A549 treated with DMSO at 1 μM for 4 hours (cell line): Measurements from ENCODE around the gene TNXB. TPM values are rescaled to one million over a fixed set of nuclear protein-coding genes. Genes with fewer than 3 reads are reported as not detected.

Experiments used
- total RNA-seq: library from RNA; stranded (reverse); fragments of 200-300 nt; extraction: Qiagen RNA extraction; gene quantifications from 5 replicates; pipeline ENCODE4 v1.2.3, GENCODE V29; 2022; ENCODE audit warnings: low read depth

The TNXB gene, protein sequence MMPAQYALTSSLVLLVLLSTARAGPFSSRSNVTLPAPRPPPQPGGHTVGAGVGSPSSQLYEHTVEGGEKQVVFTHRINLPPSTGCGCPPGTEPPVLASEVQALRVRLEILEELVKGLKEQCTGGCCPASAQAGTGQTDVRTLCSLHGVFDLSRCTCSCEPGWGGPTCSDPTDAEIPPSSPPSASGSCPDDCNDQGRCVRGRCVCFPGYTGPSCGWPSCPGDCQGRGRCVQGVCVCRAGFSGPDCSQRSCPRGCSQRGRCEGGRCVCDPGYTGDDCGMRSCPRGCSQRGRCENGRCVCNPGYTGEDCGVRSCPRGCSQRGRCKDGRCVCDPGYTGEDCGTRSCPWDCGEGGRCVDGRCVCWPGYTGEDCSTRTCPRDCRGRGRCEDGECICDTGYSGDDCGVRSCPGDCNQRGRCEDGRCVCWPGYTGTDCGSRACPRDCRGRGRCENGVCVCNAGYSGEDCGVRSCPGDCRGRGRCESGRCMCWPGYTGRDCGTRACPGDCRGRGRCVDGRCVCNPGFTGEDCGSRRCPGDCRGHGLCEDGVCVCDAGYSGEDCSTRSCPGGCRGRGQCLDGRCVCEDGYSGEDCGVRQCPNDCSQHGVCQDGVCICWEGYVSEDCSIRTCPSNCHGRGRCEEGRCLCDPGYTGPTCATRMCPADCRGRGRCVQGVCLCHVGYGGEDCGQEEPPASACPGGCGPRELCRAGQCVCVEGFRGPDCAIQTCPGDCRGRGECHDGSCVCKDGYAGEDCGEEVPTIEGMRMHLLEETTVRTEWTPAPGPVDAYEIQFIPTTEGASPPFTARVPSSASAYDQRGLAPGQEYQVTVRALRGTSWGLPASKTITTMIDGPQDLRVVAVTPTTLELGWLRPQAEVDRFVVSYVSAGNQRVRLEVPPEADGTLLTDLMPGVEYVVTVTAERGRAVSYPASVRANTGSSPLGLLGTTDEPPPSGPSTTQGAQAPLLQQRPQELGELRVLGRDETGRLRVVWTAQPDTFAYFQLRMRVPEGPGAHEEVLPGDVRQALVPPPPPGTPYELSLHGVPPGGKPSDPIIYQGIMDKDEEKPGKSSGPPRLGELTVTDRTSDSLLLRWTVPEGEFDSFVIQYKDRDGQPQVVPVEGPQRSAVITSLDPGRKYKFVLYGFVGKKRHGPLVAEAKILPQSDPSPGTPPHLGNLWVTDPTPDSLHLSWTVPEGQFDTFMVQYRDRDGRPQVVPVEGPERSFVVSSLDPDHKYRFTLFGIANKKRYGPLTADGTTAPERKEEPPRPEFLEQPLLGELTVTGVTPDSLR (N-terminal part only)
- 0.38 to 1.0 TPM (median 0.69 TPM) in 5 replicates for total RNA-seq

DNA sequence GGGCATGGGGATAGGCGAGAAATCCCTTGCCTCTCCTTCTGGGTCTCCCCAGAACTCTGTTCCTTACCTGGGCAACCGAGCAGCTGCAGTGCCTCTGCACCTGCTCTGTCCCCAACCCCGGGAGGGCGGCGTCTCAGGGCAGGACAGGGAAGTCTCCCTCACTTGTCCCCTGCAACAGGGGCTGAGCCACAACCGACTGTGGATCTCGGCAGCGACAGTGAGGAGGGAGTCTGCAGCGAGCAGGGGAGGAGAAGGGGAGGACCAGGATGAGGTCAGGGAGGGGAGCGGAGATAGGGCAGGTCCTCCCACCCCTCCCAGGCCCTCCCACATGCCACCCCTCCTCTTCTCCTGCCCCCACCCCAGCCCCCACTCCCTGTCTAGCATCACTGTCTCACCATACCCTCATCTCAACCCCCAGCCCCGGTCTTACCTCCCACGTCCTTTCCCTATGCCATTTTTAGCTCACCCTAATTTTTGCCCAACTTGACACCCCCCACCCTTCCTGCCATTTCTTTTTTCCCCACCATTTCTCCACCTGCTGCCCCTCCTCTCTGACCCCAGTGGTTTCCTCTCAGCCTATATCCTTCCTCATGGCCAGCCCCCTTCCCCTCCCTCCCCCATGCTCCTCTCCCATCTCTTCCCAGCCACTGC, at the start of gene TNXB:
TNXB (minus strand) TSS at position 225 of the 651 bp plus-strand sequence. CDS start 11,140 bp downstream, outside the sequence.

DNA sequence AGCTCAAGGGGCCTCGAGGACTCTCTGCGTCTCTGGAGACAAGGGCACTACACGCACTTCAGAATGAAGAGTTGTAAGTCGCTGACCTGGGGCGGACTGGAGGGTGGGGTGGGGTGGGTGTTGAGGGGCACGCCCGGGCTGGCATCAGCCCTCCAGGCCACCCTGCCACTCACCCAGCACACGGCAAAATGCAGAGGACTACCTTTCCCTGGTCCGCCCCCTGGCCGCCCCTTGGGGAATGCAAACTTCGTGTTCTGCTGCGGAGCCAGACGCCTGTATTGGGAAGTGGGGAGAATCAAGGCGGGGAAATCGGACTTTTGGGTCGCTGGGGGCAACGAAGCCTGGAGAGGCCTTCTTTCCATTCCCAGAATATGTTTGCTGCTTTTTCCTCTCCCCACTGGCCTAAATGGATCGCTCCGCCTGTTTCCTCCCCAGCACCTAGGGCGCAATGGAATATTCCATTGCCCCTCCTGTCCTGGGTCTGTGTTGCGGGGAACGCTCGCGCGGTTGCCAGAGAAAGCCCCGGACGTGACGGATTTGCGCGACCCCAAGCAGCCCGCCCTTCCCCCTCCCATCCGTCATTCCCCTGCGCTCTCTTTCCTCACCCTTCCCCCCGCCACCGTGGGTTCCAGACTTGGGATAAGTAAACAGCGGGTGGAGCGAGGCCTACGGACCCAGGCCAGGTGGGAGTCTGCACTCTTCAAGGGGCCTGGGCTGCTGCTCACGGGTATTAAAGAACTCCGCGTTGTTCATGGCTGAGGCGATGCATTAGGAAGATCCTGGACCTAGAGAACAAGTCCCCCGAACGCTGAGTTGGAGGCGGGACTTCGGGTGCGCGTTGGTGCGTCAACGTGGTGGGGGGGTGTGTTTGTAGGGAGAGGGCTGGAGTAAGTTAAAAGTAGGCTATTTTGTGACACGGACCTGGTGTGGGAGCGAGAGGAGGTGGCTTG, 44.7 kb upstream of the TNXB start, which contains the start of gene PPT2:
PPT2 (plus strand) TSS at position 578 of the 950 bp plus-strand sequence. CDS start 454 bp downstream, outside the sequence.

DNA sequence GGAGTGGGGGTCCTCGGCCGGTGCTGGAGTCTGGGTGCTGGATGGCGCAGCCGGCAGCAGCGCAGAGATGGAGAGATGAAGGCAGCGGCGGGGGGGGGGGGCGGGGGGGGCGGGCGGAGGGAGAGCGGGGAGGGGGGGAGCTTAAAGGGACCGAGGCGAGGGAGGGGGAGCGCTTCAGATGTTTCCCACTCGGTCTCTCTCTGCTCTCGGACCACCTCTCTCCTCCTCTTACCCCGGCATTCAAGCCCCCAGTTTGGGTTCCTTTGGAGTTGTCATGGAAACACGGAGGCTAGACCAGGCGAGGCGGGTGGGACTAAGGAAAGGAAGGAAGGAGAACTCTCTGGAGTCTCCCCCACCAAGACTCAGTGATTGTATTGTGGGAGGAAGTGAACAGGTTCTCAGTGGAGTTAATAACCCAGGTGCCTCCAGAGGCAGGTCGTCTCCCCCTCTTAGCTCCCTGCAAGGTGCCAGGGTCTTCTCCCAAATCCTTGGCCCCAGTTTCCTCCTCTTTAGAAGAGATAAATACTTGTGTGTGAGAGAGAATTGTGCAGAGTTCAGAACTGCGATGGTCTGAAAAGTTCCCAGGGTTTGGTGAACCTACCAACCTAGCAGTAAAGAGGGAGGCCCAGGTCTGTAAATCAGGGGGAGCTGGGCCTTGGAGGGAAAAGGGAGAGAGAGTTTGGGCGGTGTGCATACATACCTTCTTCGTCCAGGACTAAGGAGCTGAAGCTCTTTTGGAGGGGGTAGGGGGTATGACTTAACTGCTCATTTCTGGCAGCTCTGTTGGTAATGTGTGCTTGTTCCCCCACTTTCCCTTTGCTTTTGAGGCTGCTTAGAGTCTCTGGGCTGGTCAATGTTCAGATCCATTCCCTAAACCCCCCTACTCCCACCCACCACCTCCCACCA, 43.0 kb upstream of the TNXB start, which contains the start of gene PRRT1:
PRRT1 (minus strand) TSS at position 77 of the 906 bp plus-strand sequence. CDS start 112 bp downstream, outside the sequence.

DNA sequence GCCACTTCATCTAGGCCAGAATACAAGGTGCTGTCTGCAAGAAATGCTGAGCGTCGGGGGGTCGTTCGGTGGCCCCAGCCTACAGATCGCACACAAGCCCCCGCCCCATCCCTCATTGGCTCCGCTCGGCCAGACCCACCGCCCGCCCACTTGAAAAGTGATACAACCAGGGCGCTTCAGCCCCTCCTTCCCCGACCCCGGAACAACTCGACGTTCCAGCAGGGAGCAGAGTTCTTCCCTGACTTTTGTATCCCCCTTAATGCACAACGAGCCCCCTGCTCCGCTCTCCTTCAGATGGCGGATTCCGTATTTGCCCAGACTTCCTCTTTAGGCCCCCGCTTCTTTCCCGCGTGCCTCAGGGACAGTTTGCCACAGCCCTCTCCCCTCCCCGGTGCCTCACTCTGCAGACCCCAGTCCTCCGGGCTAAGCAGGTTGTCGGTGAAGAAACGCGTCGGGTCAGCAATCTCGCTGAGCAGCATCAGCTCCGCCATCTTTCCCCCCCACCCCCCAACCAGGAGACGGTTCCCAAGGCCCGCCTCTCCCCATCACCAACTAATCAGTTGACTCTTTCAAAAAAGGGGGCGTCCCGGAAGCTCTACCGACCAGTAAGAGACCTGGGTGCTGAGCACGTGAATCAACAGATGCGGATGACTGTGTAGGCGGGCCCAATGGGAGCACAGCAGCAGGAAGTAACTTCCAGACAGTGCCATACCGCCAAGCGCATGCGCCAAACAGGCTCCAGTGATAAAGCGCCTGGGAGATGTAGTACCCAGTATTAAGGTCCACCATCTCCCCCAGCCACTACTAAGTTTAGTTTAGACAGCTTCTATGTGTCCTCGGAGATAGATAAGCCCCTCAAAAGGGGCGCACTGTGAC, 18.8 kb upstream of the TNXB start, which contains the start of gene ATF6B:
ATF6B (minus strand) TSS at position 530 of the 876 bp plus-strand sequence; CDS start at position 491, 39 bp downstream.

DNA sequence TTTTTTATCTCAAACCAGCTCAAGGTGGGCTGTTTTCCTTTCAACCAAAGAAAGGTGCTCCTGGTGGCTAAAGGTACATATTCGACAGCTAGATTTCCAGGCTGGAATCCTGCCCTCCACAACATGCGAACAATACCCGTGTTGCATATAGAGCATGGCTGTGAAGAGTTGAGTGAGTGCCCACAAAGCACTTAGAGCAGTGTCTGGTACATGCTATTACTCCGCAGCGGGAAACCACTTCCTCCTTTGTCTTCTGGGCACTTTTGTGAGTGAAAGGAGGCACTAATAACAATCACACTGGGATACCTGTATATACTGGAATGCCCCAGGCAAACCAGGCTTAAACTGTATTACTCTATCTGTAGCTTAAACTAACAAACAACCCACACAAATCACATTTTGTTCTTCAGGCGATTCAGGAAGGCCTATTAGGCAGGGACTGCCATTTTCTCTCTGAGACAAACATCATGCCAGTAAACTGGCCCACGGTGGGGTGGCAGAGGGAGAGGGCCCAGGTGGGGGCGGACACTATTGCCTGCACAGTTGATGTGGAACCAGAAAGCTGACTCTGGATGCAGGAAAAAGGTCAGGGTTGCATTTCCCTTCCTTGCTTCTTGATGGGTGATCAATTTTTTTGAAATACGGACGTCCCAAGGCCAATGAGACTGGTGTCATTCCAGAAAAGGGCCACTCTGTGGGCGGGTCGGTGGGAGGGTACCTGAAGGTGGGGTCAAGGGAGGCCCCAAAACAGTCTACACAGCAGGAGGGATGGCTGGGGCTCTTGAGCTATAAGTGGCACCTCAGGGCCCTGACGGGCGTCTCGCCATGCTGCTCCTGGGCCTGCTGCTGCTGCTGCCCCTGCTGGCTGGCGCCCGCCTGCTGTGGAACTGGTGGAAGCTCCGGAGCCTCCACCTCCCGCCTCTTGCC, 71.3 kb downstream of the TNXB start, which contains the start of gene CYP21A2:
CYP21A2 (plus strand) TSS at position 818 of the 927 bp plus-strand sequence; CDS start at position 826, 8 bp downstream.

DNA sequence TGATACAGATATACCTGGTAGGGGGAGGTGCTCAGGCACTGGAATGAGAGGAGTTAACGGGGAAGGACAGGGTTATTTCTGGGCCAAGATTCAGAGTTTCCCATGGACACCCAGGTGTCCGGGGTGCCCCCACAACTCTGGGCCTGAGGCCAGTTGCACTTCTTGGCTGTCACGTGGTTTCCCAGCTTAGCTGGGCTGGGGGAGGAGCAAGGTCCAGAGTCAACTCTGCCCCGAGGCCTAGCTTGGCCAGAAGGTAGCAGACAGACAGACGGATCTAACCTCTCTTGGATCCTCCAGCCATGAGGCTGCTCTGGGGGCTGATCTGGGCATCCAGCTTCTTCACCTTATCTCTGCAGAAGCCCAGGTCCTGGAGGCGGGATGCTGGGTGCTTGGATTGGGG, 94.6 kb downstream of the TNXB start, which contains the start of gene C4B:
C4B (plus strand) TSS at position 249 of the 400 bp plus-strand sequence; CDS start at position 300, 51 bp downstream.

Other genes starting within 250 kb of the TNXB start
- 26.4 to 37.6 TPM (median 30.1 TPM) in 5 replicates for gene NEU1, start 246.5 kb downstream of the TNXB start, total RNA-seq
- 0.05 to 0.36 TPM (median 0.15 TPM) in 3 of 5 replicates, not detected in the others for gene SLC44A4, start 230.3 kb downstream of the TNXB start, total RNA-seq
- 21.2 to 34.6 TPM (median 30.7 TPM) in 5 replicates for gene EHMT2, start 211.6 kb downstream of the TNXB start, total RNA-seq
- 3.5 to 5.5 TPM (median 4.8 TPM) in 5 replicates for gene ZBTB12, start 207.3 kb downstream of the TNXB start, total RNA-seq
- gene C2, start 181.6 kb downstream of the TNXB start, total RNA-seq = 0.31 to 0.48 TPM (median 0.36 TPM) in 5 replicates
- gene CFB, start 163.2 kb downstream of the TNXB start, total RNA-seq = 1.7 to 3.4 TPM (median 2.1 TPM) in 5 replicates
- 74.0 to 87.1 TPM (median 79.5 TPM) in 5 replicates for gene NELFE, start 150.4 kb downstream of the TNXB start, total RNA-seq
- gene SKIC2, start 150.2 kb downstream of the TNXB start, total RNA-seq = 22.6 to 27.8 TPM (median 24.2 TPM) in 5 replicates
- gene DXO, start 137.2 kb downstream of the TNXB start, total RNA-seq = 11.1 to 12.8 TPM (median 12.1 TPM) in 5 replicates
- 1.00 to 1.6 TPM (median 1.2 TPM) in 5 replicates for gene C4A, start 127.3 kb downstream of the TNXB start, total RNA-seq
- gene C4B, start 94.5 kb downstream of the TNXB start, total RNA-seq = 0.72 to 1.2 TPM (median 0.84 TPM) in 5 replicates
- 0.06 TPM in 1 of 5 replicates, not detected in the others for gene CYP21A2, start 70.9 kb downstream of the TNXB start, total RNA-seq
- gene ATF6B, start 18.9 kb upstream of the TNXB start, total RNA-seq = 28.7 to 38.6 TPM (median 35.4 TPM) in 5 replicates
- gene FKBPL, start 20.9 kb upstream of the TNXB start, total RNA-seq = 7.2 to 9.2 TPM (median 8.4 TPM) in 5 replicates
- gene PRRT1, start 42.6 kb upstream of the TNXB start, total RNA-seq = 0.58 to 0.95 TPM (median 0.74 TPM) in 5 replicates
- gene PPT2, start 44.8 kb upstream of the TNXB start, total RNA-seq = 8.4 to 10.4 TPM (median 8.8 TPM) in 5 replicates
- 0.73 to 2.2 TPM (median 1.5 TPM) in 5 replicates for gene EGFL8, start 55.3 kb upstream of the TNXB start, total RNA-seq
- gene AGPAT1, start 66.7 kb upstream of the TNXB start, total RNA-seq = 33.2 to 42.8 TPM (median 39.6 TPM) in 5 replicates
- gene RNF5, start 69.1 kb upstream of the TNXB start, total RNA-seq = 36.2 to 45.9 TPM (median 44.5 TPM) in 5 replicates
- gene AGER, start 74.9 kb upstream of the TNXB start, total RNA-seq = 1.4 to 2.3 TPM (median 2.1 TPM) in 5 replicates
- 17.0 to 21.1 TPM (median 18.5 TPM) in 5 replicates for gene PBX2, start 80.9 kb upstream of the TNXB start, total RNA-seq
- 0.24 to 0.55 TPM (median 0.34 TPM) in 5 replicates for gene GPSM3, start 83.3 kb upstream of the TNXB start, total RNA-seq
- gene NOTCH4, start 114.7 kb upstream of the TNXB start, total RNA-seq = 0.47 to 0.78 TPM (median 0.69 TPM) in 5 replicates